ENCODE data around the gene ATP8B4.
"Not testable (repeated sequence)": the region's sequence is repeated elsewhere in the genome, so short reads cannot be mapped to it uniquely, and the experiment has no call there.

ATP8B4 gene

DNA sequence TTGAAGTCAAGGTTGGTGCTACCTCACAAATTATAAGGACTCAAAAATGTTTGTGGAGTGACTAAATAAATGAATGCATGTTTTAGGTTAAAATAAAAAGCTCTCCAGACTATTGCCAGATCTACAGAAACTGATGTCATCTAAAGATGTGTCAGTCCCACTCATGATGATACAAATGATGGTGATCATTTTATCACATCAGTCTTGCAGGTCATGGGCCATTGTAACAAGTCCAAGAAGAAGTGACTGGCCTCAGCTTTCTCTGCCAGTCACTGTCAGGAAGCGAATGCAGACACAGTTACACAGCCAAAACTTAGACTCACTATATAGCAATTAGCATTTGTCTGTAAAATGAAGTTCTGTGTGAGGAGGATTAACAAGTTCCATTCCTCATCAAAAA, 18.5 kb downstream of the ATP8B4 start:
- H3K79me1 ChIP-seq (ENCODE audit: low read length), result no peaks in the 10 kb centered on the region
- H3K27ac ChIP-seq (ENCODE audit: low read depth, low read length), result no peak overlapping the region
- no peaks in the 10 kb centered on the region for H3K9me3 ChIP-seq (ENCODE audit: insufficient read depth, low read depth, low read length)
- no peak overlapping the region for H2BK12ac ChIP-seq (ENCODE audit: low read length)
- no peak overlapping the region for H3K23ac ChIP-seq (ENCODE audit: low read length)
- no peak overlapping the region for H2AK5ac ChIP-seq (ENCODE audit: low read length)
- no peaks in the 10 kb centered on the region for H3K36me3 ChIP-seq (ENCODE audit: control insufficient read depth in 1 of 2, insufficient read depth in 2 of 2, low read length in 2 of 2)
- H4K12ac ChIP-seq (ENCODE audit: low read depth, low read length), result no peak overlapping the region
- no peak overlapping the region for H2AFZ ChIP-seq (ENCODE audit: insufficient read depth, low read length, poor library complexity)
- no peak overlapping the region for H2BK120ac ChIP-seq (ENCODE audit: insufficient read depth, low read length, poor library complexity)
- no peak overlapping the region for H3K14ac ChIP-seq (ENCODE audit: low read length)
- H4K8ac ChIP-seq (ENCODE audit: low read depth, low read length), result no peak overlapping the region
- DNase-seq, result no peak
- H3K79me2 ChIP-seq (ENCODE audit: control insufficient read depth, insufficient read depth, low read length, poor library complexity), result no peaks in the 10 kb centered on the region
- no peaks in the 10 kb centered on the region for H3K27me3 ChIP-seq (ENCODE audit: insufficient read depth, low read length)
- no peak overlapping the region for H4K91ac ChIP-seq (ENCODE audit: low read depth, low read length)
- no peak overlapping the region for H3K4ac ChIP-seq (ENCODE audit: low read depth, low read length)
- H3K4me2 ChIP-seq (ENCODE audit: low read length), result no peak overlapping the region
- no peak overlapping the region for H2BK5ac ChIP-seq (ENCODE audit: low read depth, low read length, poor library complexity)
- no peaks in the 10 kb centered on the region for H3K4me1 ChIP-seq (ENCODE audit: control insufficient read depth in 1 of 2, insufficient read depth in 2 of 2, low read length in 2 of 2)
- H3K18ac ChIP-seq (ENCODE audit: low read length), result no peak overlapping the region
- H3K9ac ChIP-seq (ENCODE audit: low read length), result no peak overlapping the region
- WGBS (ENCODE audit: extremely low coverage, insufficient coverage, insufficient read length), result no CpG with 5 or more reads among the region's 1 CpG
- no peak overlapping the region for H3K4me3 ChIP-seq (ENCODE audit: low read depth, low read length)

DNA sequence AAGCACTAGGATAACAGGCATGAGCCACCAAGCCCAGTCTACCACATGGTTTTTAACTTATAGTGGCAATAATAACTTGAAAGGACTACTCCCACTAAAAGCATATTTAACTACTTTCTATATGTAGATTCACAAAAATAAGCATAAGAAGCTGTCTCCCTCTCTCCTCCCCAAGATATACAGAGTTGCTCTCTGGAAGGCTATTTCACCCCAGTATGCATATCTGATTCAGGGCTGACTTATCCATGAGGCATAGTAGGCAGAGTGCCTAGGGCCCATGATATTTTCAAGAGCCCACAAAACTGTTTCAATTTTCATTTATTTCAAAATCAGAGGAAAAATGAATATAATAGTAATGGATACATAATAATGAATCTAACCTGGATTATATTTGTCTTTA, 20.5 kb downstream of the ATP8B4 start:
- H3K79me1 ChIP-seq (ENCODE audit: low read length), result no peaks in the 10 kb centered on the region
- H4K91ac ChIP-seq (ENCODE audit: low read depth, low read length), result no peak overlapping the region
- no peak overlapping the region for H2BK12ac ChIP-seq (ENCODE audit: low read length)
- H3K79me2 ChIP-seq (ENCODE audit: control insufficient read depth, insufficient read depth, low read length, poor library complexity), result no peaks in the 10 kb centered on the region
- H3K14ac ChIP-seq (ENCODE audit: low read length), result no peak overlapping the region
- no peaks in the 10 kb centered on the region for H3K9me3 ChIP-seq (ENCODE audit: insufficient read depth, low read depth, low read length)
- no peak overlapping the region for H3K4ac ChIP-seq (ENCODE audit: low read depth, low read length)
- H3K36me3 ChIP-seq (ENCODE audit: control insufficient read depth in 1 of 2, insufficient read depth in 2 of 2, low read length in 2 of 2), result no peaks in the 10 kb centered on the region
- no peak overlapping the region for H2BK5ac ChIP-seq (ENCODE audit: low read depth, low read length, poor library complexity)
- H3K4me3 ChIP-seq (ENCODE audit: low read depth, low read length), result no peak overlapping the region
- no peak for DNase-seq
- H4K12ac ChIP-seq (ENCODE audit: low read depth, low read length), result no peak overlapping the region
- H2BK120ac ChIP-seq (ENCODE audit: insufficient read depth, low read length, poor library complexity), result no peak overlapping the region
- no peak overlapping the region for H2AFZ ChIP-seq (ENCODE audit: insufficient read depth, low read length, poor library complexity)
- no peak overlapping the region for H4K8ac ChIP-seq (ENCODE audit: low read depth, low read length)
- H3K9ac ChIP-seq (ENCODE audit: low read length), result no peak overlapping the region
- no peak overlapping the region for H2AK5ac ChIP-seq (ENCODE audit: low read length)
- H3K4me1 ChIP-seq (ENCODE audit: control insufficient read depth in 1 of 2, insufficient read depth in 2 of 2, low read length in 2 of 2), result no peaks in the 10 kb centered on the region
- no peak overlapping the region for H3K18ac ChIP-seq (ENCODE audit: low read length)
- no peak overlapping the region for H3K27ac ChIP-seq (ENCODE audit: low read depth, low read length)
- no peaks in the 10 kb centered on the region for H3K27me3 ChIP-seq (ENCODE audit: insufficient read depth, low read length)
- H3K23ac ChIP-seq (ENCODE audit: low read length), result no peak overlapping the region
- no peak overlapping the region for H3K4me2 ChIP-seq (ENCODE audit: low read length)

DNA sequence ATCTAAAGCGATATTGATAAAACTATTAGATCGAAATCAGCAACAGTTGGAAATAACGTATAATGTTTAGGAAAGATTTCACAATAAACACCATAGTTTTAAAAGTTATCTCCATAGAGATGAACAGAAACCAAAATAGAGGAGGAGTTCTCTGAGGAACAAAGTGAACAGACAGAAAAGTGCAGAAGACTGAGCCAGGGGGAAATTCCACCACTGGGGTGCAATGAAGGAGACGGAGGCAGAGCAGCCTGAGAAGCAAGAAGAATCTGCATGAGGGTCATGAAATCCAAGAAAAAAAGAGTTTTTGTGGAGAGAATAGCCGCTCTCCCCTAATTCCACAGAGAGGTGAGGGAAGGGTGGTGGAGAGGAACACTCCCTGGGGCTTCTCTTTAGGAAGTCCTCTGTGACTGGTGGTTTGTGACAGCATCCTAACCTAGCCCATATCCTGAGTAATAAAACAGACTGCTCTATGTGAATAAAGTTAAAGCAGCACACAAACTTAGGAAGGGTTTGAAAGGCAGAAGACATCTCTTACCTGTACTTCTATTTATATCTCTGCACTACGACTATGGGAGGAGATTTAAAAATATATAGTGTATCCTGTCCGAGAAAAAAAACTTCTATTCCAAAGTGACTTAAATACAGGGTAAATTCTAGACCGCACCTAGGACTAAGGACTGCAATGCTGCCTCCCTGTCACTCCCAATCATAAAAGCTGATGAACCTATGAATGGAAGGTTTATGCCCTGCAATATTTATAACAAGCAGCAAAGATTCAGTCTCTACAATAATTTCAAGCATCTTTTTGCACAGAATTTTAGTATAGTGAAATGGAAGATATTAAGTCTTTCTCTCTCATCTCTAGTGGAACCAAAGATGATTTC, 22.9 kb downstream of the ATP8B4 start:
- no peak overlapping the region for H4K12ac ChIP-seq (ENCODE audit: low read depth, low read length)

GRCh38 chr15:50089386-50089785, 29.6 kb downstream of the ATP8B4 start:
- not testable (repeated sequence) for H3K4me2 ChIP-seq (ENCODE audit: low read length); H4K12ac ChIP-seq (ENCODE audit: low read depth, low read length); H3K9me3 ChIP-seq (ENCODE audit: insufficient read depth, low read depth, low read length); H3K27me3 ChIP-seq (ENCODE audit: insufficient read depth, low read length); H3K23ac ChIP-seq (ENCODE audit: low read length); H3K14ac ChIP-seq (ENCODE audit: low read length); H3K18ac ChIP-seq (ENCODE audit: low read length); H2BK5ac ChIP-seq (ENCODE audit: low read depth, low read length, poor library complexity); H2BK120ac ChIP-seq (ENCODE audit: insufficient read depth, low read length, poor library complexity); H3K36me3 ChIP-seq (ENCODE audit: control insufficient read depth in 1 of 2, insufficient read depth in 2 of 2, low read length in 2 of 2); H3K9ac ChIP-seq (ENCODE audit: low read length); H3K4me1 ChIP-seq (ENCODE audit: control insufficient read depth in 1 of 2, insufficient read depth in 2 of 2, low read length in 2 of 2); H4K91ac ChIP-seq (ENCODE audit: low read depth, low read length); H2AK5ac ChIP-seq (ENCODE audit: low read length); H2AFZ ChIP-seq (ENCODE audit: insufficient read depth, low read length, poor library complexity); H2BK12ac ChIP-seq (ENCODE audit: low read length); H3K4ac ChIP-seq (ENCODE audit: low read depth, low read length); H3K4me3 ChIP-seq (ENCODE audit: low read depth, low read length); H3K79me2 ChIP-seq (ENCODE audit: control insufficient read depth, insufficient read depth, low read length, poor library complexity); H3K27ac ChIP-seq (ENCODE audit: low read depth, low read length); DNase-seq; H3K79me1 ChIP-seq (ENCODE audit: low read length); H4K8ac ChIP-seq (ENCODE audit: low read depth, low read length)
- no CpG with 5 or more reads among the region's 3 CpGs for WGBS (ENCODE audit: extremely low coverage, insufficient coverage, insufficient read length)

More for the DNA sequence above, 22.9 kb downstream of the ATP8B4 start:
- H3K9ac ChIP-seq (ENCODE audit: low read length), result no peak overlapping the region
- WGBS (ENCODE audit: extremely low coverage, insufficient coverage, insufficient read length), result no CpG with 5 or more reads among the region's 8 CpGs
- H2AFZ ChIP-seq (ENCODE audit: insufficient read depth, low read length, poor library complexity), result no peak overlapping the region
- no peak overlapping the region for H3K27ac ChIP-seq (ENCODE audit: low read depth, low read length)
- no peak for DNase-seq
- H3K4ac ChIP-seq (ENCODE audit: low read depth, low read length), result no peak overlapping the region
- no peaks in the 10 kb centered on the region for H3K27me3 ChIP-seq (ENCODE audit: insufficient read depth, low read length)
- H3K79me1 ChIP-seq (ENCODE audit: low read length), result no peaks in the 10 kb centered on the region
- H2AK5ac ChIP-seq (ENCODE audit: low read length), result no peak overlapping the region
- H4K8ac ChIP-seq (ENCODE audit: low read depth, low read length), result no peak overlapping the region
- H3K4me2 ChIP-seq (ENCODE audit: low read length), result no peak overlapping the region
- no peak overlapping the region for H2BK12ac ChIP-seq (ENCODE audit: low read length)
- no peaks in the 10 kb centered on the region for H3K9me3 ChIP-seq (ENCODE audit: insufficient read depth, low read depth, low read length)
- H2BK120ac ChIP-seq (ENCODE audit: insufficient read depth, low read length, poor library complexity), result no peak overlapping the region
- H2BK5ac ChIP-seq (ENCODE audit: low read depth, low read length, poor library complexity), result no peak overlapping the region
- H3K4me1 ChIP-seq (ENCODE audit: control insufficient read depth in 1 of 2, insufficient read depth in 2 of 2, low read length in 2 of 2), result no peaks in the 10 kb centered on the region
- H4K91ac ChIP-seq (ENCODE audit: low read depth, low read length), result no peak overlapping the region
- no peak overlapping the region for H3K4me3 ChIP-seq (ENCODE audit: low read depth, low read length)
- no peaks in the 10 kb centered on the region for H3K79me2 ChIP-seq (ENCODE audit: control insufficient read depth, insufficient read depth, low read length, poor library complexity)
- no peak overlapping the region for H3K18ac ChIP-seq (ENCODE audit: low read length)
- H3K14ac ChIP-seq (ENCODE audit: low read length), result no peak overlapping the region
- no peaks in the 10 kb centered on the region for H3K36me3 ChIP-seq (ENCODE audit: control insufficient read depth in 1 of 2, insufficient read depth in 2 of 2, low read length in 2 of 2)
- H3K23ac ChIP-seq (ENCODE audit: low read length), result no peak overlapping the region
